ENCODE measurements around the gene DNAAF8.

The DNAAF8 gene

DNA sequence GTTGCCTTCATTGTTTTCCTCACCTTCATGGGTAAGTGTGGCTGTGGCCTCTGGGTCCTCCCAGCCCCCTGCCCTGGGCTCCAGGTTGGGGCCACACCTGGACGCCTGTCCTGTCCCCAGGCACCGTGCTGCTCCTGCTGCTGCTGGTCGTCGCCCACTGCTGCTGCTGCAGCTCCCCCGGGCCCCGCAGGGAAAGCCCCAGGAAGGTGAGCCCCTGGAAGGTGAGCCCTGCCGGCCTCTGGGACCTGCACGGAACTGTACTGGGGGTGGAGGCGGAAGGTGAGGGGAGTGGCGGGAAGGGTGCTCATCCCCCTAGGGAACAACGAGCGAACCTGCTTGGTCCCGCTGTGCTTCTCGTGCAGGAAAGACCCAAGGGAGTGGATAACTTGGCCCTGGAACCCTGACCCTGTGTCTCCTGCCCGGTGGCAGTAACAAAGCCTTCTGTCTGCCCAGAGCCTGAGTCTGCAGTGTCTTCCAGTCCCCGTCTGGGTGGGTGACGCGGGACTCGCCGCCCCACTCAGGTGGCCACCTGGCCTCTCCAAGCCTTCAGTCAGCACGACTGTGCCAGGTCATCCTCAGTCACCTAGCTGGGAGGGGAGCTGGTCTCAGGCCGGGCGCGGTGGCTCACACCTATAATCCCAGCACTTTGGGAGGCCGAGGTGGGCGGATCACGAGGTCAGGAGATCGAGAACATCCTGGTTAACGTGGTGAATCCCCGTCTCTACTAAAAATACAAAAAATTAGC lies 61.7 kb downstream of the DNAAF8 start:
- Mint-ChIP-seq H3K9me3 (no peaks in the 10 kb centered on the region), H3K36me3 (ENCODE audit: low read depth) (peaks cover 61% of the 10 kb centered on the region), H3K27me3 (no peaks in the 10 kb centered on the region), H3K4me1 (ENCODE audit: low read depth) (peaks cover 25% of the 10 kb centered on the region), H3K4me3 (no peak overlapping the region), H3K27ac (no peak overlapping the region)
- intact Hi-C loops (cut with micrococcal nuclease): no loop called here

DNA sequence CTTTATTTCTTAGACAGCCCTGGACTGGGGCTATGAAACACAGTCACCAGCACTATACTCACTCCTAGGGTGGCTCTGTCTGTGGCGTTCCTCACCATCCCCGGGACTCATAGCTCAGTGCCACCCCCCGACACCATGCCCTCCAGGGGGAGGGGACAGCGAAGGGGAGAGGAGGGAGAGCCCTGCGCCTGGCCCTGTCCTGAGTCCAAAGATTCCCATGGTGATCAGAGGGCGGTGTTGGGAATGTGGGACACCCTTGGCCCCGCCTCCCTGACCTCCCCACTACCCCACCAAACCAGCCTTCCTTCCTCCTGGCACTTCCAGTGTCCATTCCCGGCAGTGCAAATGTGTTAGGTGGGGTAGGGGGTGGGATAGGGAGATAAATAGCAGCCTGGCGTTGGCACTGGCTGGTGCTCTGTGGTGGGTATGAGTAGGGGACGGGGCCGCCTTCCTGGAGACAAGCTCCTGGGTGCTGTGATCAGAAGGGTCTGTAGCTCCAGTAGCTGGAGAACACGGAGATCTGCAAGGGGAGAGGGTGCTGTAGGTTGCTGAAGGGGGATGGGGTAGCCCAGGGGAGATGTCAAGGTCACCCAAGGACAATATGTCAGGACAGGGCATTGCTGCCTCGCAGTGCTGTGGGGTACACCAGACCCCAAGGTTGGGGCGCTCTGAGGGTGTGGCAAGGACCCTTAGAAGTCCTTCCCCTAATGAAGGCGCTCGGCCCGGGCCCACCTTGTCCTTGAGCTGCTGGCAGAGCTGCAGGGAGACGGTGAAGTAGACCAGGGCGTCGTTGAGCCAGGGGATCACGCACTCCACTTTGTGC lies 62.9 kb downstream of the DNAAF8 start:
- no peaks in the 10 kb centered on the region for H3K27me3 Mint-ChIP-seq
- no peaks in the 10 kb centered on the region for H3K9me3 Mint-ChIP-seq
- H3K4me3 Mint-ChIP-seq: no peak overlapping the region
- H3K36me3 Mint-ChIP-seq (ENCODE audit: low read depth): peaks cover 73% of the 10 kb centered on the region
- peaks cover 35% of the 10 kb centered on the region for H3K4me1 Mint-ChIP-seq (ENCODE audit: low read depth)
- H3K27ac Mint-ChIP-seq: peak overlapping the region; percentile 49
- intact Hi-C loops (cut with micrococcal nuclease): no loop called here

DNA sequence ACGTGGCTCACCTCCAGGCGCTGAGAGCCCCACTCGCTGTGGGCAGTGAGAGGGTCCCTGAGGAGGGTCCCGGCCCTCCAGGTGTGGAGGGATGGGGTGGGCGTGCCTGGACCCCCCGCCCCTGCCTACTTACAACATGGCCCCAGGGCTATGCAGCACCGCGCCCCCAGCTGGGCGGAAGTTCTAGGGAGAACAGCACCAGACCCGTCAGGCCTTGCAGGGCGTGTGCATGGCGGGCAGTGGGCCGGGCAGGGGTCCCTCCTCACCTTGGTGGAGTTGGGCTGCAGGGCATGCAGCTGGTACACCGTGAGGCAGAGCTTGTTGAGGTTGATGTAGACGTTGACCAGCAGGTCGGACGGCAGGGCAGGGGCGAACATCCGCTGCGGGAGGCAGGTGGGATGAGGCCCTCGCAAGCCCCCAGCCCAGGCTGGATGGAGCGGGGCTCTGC lies 63.5 kb downstream of the DNAAF8 start:
- Mint-ChIP-seq H3K4me1 (ENCODE audit: low read depth) (peaks cover 35% of the 10 kb centered on the region), H3K4me3 (no peak overlapping the region), H3K36me3 (ENCODE audit: low read depth) (peaks cover 74% of the 10 kb centered on the region), H3K27ac (no peak overlapping the region), H3K27me3 (no peaks in the 10 kb centered on the region), H3K9me3 (no peaks in the 10 kb centered on the region)
- intact Hi-C loops (cut with micrococcal nuclease): no loop called here

DNA sequence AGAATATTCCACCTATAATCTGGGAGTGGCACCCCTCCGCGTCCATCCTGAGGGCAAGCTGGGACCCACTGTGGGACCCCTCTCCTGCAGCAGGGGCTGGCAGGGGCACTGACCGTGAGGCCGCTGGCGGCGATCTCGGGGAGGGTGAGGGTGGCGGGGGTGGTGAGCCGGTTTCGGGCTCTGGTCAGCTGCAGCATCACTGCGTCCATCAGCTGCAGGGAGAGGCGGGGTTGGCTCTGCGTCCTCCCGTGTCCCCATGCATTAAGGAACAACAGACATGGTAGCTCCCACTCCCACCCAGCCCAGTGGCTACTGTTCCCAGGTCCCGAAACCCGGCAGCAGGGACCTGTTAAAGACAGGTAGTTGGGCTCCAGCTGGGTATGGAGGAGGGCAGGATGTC lies 64.1 kb downstream of the DNAAF8 start:
- peaks cover 74% of the 10 kb centered on the region for H3K36me3 Mint-ChIP-seq (ENCODE audit: low read depth)
- intact Hi-C loops (cut with micrococcal nuclease): no loop called here
- H3K4me3 Mint-ChIP-seq: no peak overlapping the region
- peak overlapping the region; percentile 18 for H3K27ac Mint-ChIP-seq
- no peaks in the 10 kb centered on the region for H3K27me3 Mint-ChIP-seq
- H3K4me1 Mint-ChIP-seq (ENCODE audit: low read depth): peaks cover 35% of the 10 kb centered on the region
- H3K9me3 Mint-ChIP-seq: no peaks in the 10 kb centered on the region

Measured in dendritic cell treated with granulocyte-macrophage colony-stimulating factor and Interleukin-4, amounts not matched to agents 40 ng/mL and 50 ng/mL, for 4 days (primary cell).